Fibroblast of gingiva (primary cell): Measurements from ENCODE around the gene PPM1M.
A peak's percentile ranks its signal among the peaks of the same experiment; 100 is the strongest.

ENCODE experiments used
- DNase-seq: peaks from one replicate; pipeline ENCODE4 v3.0.0-alpha.2; 2011; ENCODE audit warnings: low read depth

PPM1M gene

DNA sequence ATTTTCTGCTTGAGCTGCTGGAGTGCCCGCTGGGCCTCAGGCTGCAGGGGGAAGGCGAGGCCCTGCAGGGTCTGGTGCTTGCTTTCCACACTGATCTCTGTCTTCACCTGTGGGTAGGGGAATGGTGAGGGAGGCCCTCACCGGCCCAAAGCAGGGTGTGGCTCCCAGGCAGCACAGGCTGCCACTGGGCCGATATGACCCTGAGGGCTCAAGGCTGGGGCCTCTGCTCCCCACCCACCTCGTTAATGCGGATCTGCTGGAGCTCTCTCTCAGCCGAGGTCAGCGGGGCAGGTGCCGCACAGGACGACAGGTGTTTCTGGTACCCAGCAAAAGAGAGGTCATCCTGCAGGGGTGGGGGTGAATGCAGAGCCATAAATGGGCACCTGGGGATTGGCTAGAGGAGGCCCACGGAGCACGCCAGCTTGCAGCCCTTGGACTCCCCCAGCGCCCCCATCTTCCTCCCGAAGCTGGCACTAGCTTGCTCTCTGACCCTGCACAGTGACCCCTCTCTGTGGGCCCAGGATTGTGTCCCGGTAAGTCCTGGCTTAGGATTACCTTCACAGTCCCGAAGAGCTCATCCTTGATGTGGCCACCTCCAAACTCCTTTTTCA is 14.6 kb upstream of the PPM1M start:
- DNase-seq = no peak

DNA sequence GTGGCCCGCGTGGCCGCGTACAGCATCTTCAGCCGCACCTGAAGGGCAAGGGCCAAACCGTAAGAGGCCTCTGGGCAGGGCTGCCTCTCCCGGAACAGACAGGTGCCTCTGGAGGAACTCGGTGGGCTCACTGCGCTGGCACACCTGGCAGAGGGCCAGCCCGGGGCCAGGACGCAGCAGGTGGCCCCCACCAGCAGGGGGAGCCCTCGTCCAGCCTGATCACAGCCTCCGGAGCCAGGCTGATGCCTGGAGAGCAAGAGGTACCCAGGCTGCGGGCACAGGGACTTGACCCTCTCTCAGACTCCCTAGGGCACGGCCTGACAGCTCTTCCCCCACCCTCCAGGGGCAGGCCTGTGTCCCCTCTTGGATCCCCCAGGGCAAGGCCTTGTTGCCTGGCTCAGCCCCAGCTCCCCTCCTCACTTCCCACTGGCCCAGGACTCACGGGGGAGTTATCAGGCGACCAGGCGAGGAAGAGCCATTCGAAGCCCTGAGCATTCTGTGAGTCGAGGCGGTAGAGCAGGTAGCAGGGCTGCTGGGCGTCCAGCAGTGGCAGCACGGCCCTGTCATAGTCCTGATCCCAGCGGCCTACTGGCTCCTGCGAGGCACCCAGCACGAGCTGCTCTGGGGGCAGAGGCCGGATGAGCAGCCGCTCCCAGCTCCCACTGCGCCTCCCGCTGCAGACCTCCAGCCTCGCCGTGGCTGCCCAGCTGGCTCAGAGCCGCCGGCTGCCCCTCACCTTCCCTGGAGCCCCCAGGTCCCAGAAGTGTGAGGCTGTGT is 13.9 kb upstream of the PPM1M start:
- DNase-seq = peak; percentile 28

DNA sequence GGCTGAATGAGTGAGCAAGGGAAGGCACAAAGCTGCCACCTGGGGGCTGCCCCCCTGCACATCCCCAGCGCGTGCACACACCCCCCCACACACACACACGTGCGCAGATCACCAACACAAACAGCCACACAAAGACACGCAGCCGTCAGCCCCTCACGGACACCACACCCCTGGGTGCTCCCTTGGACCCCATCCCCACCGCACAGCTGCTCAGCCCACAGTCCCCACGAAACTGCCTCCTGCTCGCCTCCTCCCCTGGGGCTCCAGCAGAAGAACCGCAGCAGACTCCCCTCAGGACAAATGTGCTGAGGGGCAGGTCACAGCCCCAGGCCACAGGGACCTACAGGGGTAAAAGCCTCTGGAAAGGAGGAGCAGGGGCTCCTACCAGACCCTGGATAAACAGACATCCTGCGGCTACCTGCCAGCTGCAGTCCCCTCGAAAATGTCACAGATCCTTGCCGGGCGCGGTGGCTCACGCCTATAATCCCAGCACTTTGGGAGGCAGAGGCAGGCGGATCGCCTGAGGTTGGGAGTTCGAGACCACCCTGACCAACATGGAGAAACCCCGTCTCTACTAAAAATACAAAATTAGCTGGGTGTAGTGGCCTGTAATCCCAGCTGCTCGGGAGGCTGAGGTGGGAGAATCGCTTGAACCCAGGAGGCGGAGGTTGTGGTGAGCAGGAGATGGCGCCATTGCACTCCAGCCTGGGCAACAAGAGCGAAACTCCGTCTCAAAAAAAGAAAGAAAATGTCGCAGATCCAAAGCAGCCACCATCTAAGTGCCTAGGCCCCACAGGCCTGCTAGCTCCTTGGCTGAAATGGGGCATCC is 13.1 kb upstream of the PPM1M start:
- no peak for DNase-seq

DNA sequence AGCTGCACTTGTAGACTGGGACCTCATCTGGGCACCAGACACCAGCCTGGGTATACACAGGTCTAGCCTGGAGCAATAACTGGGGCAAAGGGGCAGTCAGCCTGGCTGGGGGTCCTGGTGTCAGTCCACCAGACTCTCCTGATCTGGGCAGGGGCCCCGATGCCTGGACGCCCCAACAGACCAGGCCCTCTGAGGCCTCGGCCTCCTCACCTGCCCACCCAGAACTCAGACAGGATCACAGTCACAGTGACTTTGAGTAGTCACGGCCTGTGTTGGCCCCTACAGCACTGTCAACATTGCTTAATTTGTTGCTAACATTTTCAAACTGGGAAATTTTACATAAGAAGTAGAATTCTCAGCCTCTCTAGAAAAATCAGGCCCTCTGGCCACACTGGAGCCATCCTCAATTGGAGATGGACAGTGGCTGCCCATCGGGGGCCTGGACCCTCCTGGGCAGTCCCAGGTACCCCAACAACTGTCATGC is 12.4 kb upstream of the PPM1M start:
- no peak for DNase-seq

DNA sequence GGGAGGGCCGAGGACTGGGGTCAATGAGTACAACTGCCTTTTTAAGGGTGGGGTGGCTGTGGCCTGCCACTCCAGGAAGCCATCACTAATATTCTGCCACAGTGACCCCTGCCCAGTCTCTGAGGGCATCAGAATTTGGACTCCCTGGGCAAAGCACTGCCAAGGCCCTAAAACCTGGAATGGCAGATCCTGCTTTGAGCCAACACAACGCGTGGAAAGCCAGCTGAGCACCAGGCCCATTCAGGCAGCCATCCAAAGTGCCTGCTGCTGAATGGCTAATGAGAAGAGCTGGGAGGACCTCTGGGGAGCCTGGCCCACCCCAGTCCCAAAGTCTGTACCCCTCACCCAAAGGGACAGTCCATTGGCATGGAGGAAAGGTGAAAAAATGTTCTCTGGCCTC is 11.6 kb upstream of the PPM1M start:
- DNase-seq = no peak

DNA sequence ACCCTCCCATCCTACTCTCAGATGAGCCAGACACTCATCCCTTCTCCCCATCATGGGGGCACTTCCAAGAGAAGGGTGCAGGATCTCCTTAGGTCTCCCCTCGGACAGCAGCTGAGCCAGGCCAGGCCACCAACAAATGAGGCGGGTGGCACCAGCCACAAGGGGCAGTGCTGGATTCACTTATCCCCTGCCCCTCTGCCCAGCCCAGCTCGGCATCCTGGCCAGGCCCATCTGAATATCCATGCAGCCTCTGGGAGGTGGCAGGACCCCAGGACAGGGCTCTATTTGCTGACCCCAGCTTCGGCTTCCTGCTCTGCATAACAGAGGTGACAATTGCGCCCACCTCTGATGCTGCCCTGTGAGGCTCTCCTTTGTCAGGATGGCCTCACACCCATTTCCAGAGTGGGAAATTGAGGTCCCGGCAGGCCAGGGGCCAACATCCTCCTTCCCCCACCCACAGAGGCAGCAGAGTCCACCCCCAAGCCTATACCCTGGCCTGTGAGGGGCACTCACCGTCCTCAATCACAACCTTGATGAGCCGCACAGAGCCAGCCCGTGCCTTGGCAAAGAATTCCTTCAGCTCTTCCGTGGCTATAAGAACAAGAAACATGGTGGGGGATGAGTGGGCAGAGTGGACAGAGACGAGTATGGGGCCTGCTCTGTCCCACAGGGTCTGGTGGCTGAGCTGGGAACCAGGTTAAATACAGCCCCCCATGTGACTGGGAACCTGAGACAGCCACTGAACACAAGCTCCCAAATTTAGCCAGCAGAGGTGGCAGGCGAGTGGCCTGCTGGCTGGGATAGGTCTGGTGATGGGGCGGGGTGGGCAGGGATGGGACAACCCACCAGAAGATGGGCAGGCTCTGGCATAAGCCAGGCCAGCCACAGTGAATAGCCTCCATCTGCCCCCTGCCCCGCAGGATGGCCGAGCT is 10.8 kb upstream of the PPM1M start:
- no peak for DNase-seq

DNA sequence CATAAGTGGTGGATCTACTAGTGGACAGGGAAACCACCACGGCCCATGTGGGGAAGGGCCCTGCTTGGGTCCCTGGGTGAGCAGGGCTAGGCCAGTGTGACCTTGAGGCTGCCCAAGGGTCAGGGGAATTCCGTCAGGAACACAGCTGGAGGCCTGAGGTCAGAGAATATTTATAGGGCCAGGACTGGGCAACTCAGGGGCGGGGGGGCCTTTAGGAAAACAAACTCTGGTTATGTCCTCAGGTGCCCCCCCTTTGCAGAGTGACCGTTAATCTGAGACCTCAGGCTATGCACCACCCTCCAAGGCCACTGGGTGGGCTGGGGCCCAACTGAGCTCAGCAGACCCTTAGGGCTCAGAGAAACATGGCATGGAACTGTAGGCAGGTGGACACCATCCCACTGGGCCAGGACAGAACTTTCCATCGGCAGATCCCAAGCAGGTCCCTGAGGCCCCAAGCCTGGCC is 9.1 kb upstream of the PPM1M start:
- no peak for DNase-seq

DNA sequence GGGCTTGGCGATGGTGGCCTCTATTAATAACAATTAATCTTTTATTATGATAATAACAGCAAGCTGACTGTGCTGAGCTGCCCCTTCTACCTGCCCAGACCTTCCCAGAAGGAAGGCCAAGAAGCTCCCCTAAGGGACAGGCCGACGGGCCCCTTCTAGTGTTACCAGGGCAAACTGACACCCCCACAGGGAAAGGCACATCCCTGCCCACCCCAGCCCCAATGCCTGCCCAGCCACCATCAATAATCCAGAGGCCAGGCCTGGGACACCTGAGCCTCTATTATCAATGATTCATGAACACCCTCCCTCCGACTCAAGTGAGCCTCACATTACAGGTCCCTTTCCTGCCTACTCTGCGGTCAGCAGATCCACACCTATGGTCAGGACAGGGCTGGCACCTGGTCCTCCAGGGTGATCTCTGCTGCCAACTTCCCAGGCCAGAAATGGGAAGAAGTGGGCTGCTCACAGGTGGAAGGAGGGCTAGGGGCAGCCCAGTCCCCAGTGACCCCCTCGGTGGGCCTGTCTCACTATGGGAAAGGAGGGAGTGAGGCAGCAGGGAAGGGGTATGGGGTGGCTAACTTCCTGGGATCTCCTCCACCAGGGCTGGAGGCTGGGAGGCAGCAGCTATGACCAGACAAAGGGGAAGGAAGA is 8.4 kb upstream of the PPM1M start:
- no peak for DNase-seq

DNA sequence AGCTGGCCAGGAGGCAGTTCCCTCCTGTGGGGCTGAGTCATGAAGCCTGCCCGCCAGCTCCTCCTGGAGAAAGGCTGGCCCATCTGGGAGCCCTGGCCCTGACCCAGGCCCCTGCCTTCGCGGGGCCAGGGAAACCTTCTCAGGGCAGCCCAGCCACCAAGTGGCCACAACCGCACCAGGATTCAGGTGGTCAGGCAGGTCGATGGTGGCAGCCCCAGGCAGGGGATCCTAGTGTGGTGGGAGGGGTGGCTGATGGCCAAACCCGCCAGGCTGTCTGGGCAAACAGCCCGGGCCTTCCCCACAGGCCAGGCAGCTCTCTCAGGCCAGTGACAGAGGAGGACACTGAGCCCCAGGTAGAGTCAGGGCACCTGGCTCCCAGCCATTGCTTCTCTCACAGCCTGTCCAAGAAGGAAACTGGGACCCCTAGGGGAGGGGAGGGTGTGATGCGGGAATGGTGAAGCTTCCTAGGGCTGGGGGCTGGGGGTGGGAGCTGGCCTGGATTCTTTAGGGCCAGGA is 7.8 kb upstream of the PPM1M start:
- DNase-seq = peak; percentile 85

DNA sequence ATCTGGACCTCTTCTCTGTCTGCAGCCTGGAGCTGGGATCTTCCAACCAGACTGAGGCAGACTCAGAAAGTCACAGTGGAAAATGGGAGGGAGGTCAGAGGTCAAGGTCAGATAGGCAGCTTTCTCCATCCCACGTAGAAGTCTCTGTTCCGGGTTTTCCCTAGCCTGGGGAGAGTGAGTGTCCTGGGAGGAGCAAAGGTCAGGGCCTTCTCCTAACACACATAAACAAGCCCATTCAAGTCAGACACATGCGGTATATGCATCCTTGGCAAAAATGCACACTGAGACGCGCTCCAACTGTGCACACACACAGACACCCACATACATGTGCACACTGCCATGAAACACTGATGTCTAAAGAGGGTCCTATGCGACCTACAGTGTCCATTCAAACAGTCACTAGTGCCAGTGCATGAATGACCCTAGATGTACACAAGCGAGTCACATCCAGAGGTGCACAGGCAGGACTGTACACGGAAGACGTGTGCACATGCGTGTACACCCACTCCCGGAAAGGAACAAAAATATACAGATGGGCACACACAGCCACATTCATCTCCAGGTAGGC is 7.3 kb upstream of the PPM1M start:
- DNase-seq = no peak

DNA sequence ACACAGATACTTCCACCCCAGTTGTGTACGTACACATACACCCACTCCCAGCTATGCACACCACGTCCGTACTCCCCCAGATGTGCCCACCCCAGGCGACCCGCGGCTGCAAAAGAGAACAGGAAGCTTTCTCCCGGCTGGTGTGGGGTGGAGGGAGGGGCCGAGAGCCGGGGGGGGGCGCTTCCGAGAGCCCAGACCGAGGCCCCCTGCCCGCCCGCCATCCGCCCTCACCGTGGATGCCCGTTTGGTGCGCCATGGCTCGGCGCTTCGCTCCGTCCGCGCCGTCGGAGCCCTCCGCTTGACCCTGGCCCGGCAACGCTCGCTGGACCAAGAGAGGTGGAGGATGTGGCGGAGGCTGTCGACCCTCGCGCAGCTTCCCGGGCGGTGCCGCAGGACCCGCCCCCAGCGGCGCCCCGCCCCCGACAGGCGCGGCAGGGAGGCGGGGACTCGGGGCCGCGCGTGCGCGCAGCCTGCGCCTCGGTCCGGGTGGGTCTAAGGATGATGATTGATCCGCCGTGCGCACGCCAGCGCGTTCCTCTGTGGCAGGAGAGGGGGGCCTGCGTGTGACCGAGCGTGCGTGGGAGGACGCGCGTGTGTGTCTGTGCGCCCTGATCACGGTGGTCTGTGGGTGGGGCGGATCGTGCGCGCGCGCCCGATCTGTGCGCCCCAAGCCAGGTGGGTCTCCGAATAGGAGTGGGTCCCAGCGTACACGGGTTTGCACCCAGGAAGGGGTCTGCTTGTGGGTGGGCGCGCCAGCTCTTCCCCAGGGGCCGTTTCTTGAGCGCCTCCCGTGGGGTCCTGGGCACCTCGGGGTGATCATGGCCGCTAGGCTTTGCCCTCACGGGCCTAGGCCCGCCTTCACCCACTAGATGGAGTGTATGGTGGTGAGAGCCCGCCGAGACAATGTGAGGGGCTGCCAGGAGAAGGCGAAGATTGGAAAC is 6.5 kb upstream of the PPM1M start, which contains the start of gene TWF2:
TWF2 (minus strand) TSS at position 398 of the 941 bp plus-strand sequence; CDS start at position 256, 142 bp downstream.
- peak; percentile 69 for DNase-seq

DNA sequence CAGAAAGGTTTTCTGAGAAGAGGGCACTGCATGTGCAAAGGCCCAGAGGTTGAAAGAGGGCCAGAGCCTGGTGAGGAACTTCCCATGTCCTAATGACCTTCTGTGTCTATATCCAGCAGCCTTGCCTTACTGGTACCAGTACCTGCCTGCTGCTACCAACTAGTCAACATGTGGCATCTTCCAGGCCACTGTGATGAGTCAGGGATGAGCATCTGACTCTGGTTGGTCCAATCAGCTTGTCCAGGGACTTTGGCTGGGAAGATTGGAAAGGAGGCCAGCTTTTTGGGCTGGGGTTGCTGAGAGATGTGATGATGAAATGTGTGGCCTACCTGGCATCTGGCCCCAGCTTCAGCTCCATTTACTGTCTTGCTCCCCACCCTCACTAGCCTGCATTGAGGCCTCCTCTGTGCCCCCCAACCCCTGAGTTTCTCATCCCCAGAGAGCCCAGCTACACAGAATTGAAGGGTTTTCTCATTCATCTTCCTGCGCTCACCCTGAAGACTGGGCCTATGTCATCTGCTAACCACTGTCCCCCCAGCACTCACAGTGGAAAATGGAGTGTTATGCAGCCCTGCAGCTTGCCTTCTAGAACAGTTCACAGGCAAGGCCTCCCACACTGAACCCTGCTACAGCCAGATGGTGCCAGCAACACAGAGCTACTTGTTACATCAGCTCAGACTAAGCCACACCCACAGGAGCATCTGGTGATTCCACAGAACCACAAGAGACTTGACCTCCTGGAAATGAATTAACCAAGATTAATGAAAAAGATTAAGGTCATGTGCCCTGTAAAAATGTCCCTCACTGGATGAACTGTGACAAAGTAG is 5.3 kb upstream of the PPM1M start:
- DNase-seq = peak; percentile 96

DNA sequence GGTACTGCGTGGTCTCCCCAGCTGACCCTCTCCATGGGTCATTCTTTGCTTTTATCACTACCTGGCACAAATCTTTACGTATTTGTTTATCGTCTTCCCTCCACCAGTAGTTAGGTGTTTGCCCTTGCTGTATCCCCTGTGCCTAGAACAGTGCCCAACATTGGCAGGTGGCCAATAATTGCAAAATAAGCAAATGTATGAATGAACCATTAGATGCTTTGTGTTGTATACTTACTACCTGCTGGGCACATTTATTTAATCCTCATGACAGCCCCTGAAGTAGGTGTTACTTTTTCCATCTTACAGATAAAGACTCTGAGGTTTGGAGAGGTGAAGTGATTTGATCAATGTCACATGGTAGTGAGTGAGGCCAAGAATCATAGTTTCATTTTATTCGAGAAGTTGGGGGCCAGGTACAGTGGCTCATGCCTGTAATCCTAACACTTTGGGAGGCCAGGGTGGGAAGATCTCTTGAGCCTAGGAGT is 4.6 kb upstream of the PPM1M start:
- DNase-seq = no peak

DNA sequence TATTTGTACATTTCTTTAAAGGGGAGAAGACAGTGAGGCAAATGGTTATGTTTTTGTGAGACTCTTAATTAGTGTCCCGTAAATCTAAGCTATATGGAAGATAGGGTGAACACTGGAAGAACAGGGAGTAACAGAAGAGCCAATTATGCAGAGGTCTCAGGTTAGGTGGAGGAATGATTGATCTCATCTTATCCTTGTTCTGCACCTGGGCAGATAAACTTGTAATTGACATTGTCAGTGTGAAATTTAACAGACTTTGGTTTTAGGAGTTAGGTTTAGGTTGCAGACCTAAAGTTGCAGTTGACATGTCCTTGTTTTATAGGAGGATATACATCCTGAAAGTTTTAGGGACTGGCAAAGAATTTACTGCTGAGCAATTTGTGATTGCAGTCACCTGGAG is 3.5 kb upstream of the PPM1M start:
- no peak for DNase-seq

DNA sequence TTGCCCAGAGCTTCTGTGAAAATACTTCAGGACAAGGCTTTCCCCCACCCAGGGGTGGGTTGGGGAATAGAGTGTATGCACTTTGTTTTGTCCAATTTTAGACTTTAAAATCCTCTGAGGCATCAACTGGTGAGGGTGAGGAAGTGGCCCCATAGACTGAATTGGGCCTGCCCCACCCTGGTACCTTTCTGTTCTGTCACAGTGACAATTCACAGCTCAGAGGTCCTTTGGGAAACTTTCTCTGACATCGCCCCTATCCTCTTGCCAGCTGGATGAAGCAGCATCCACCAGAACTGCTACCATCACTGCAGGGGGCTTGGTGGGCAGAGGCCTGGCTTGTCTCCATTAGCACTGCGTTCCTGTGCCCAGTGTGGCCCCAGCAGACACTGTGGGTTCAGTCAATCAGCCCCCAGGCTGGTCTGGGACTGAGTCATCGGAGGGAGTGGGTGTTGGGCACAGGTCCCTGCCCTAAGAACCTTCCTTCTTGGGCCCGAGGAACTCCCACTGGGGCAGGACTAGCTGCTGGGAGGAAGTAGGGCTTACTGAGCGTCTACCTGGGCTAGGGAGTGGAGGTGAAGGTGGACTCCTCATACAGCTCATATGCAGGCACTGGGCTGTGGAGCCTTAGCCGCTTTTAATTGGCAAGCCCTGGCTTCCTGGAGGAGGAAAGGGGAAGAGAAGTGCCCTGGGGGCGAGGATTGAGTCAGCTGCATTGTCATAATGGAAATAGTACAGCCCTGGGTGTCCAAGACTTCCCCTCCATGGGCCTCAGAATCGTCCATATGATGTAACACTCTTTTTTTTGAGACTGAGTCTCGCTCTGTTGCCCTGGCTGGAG is 1.5 kb upstream of the PPM1M start:
- peak; percentile 36 for DNase-seq

DNA sequence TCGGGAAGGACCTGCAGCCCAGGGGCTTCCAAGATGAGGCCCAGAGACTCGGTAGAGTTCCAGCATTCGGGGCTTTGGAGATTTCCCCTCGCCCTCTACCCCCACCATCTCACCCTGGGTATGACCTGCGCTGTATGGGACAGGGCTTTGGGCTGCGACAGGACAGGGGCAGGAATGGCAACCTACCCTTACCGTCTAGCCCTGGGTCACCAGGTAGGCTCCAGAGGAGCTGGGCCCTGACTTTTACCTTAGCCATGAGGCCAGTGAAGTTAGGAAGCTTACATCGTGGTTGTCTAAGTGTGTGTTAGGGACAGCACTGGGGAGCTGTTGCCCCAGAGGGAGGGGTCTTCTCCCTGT is 683 bp downstream of the PPM1M start:
- no peak for DNase-seq

DNA sequence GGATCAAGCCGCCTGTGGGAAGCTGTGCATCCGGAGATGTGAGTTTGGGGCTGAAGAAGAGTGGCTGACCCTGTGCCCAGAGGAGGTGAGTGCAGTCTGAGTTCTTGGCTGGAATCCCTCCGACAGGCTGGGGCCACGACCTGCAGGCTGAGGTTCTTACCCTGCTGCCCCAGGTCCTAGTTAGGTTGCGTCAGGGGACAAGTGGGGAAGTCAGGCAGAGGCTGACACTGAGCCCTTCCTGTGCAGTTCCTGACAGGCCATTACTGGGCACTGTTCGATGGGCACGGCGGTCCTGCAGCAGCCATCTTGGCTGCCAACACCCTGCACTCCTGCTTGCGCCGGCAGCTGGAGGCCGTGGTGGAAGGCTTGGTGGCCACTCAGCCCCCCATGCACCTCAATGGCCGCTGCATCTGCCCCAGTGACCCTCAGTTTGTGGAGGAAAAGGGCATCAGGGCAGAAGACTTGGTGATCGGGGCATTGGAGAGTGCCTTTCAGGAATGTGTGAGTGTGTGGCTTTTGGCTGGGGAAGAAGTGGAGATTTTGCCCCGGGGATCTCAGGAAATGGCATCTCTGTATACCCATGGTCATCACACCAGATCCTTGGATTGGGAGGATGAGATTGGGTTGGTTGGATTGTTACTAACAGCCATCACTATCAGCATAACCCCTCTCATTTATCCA is 1.3 kb downstream of the PPM1M start:
- no peak for DNase-seq
